Measurements from ENCODE around the gene KCNS1.

KCNS1 gene

GRCh38 chr20:45047581-45048119 is 53.3 kb downstream of the KCNS1 start:
- peak; percentile 45 for DNase-seq (ENCODE audit: low read depth)

GRCh38 chr20:45044601-45045000 is 56.3 kb downstream of the KCNS1 start:
- peak; percentile 46 for DNase-seq (ENCODE audit: low read depth)

GRCh38 chr20:45044084-45044573 is 56.8 kb downstream of the KCNS1 start:
- peak; percentile 93 for DNase-seq (ENCODE audit: low read depth)

- DNase-seq (ENCODE audit: low read depth) = no peak
Observed at GRCh38 chr20:45042978-45043377, 57.9 kb downstream of the KCNS1 start.

Data from ELR (cell line).